CD4-positive, alpha-beta T cell (primary cell): ENCODE data around the gene CYP3A4. TPM values are rescaled to one million over a fixed set of nuclear protein-coding genes. Genes with fewer than 3 reads are reported as not detected.

ENCODE experiments used
- ATAC-seq: fragments of 200-7000 bp; cut with Tn5 transposase; one replicate; pipeline ENCODE4 v1.10.0; 2022; ENCODE audit warnings: mild to moderate bottlenecking; ENCODE audit not compliant: poor library complexity
- CTCF ChIA-PET: fragments of 350-600 bp; sonication (Branson Sonifier 250); formaldehyde crosslinking; loops from one replicate; lab custom pipeline; 2021; ENCODE audit warnings: antibody characterized with exemption, inconsistent platforms; lab: Charles Lee
- POLR2A ChIA-PET: fragments of 350-600 bp; sonication (Branson Sonifier 250); formaldehyde crosslinking; loops from one replicate; lab custom pipeline; 2021; ENCODE audit warnings: antibody characterized with exemption, inconsistent platforms; lab: Charles Lee
- DNase-seq, 14 experiments: peaks; one replicate each; pipeline ENCODE4 v3.0.0-alpha.2; 2013 to 2020; ENCODE audit warnings: mixed read lengths in 2 of 14
- H3K27ac ChIP-seq, 2 donors: one replicate each; pipeline versions ENCODE4 v1.5.1 to v1.7.0; 2013; ENCODE audit warnings: low read length in 2 of 2, low read depth in 1 of 2, mild to moderate bottlenecking in 1 of 2
- H3K27me3 ChIP-seq, 2 experiments: 1 replicate in 1 of 2; 2 replicates in 1 of 2; pipeline versions ENCODE4 v1.6.1 to v1.7.0; 2013; ENCODE audit warnings: low read length in 2 of 2, control low read depth in 1 of 2, mild to moderate bottlenecking in 1 of 2, moderate library complexity in 1 of 2; ENCODE audit not compliant: insufficient read depth in 2 of 2, control insufficient read depth in 1 of 2
- H3K36me3 ChIP-seq: one replicate; pipeline ENCODE4 v1.6.1; 2013; ENCODE audit warnings: low read length, control low read depth; ENCODE audit not compliant: insufficient read depth
- H3K4me1 ChIP-seq: one replicate; pipeline ENCODE4 v1.6.1; 2013; ENCODE audit warnings: low read length, control low read depth; ENCODE audit not compliant: insufficient read depth
- H3K4me3 ChIP-seq: one replicate; pipeline ENCODE4 v1.5.1; 2013; ENCODE audit warnings: mild to moderate bottlenecking, low read length, moderate library complexity
- H3K9me3 ChIP-seq, 2 experiments: 1 replicate in 1 of 2; 2 replicates in 1 of 2; pipeline versions ENCODE4 v1.6.1 to v1.7.0; 2013; ENCODE audit warnings: low read length in 2 of 2, mild to moderate bottlenecking in 2 of 2, control low read depth in 1 of 2, moderate library complexity in 1 of 2; ENCODE audit not compliant: control insufficient read depth in 1 of 2, insufficient read depth in 1 of 2
- H3K27ac Mint-ChIP-seq: one replicate; pipeline ENCODE4 v1.8.0; 2020; ENCODE audit warnings: mixed read lengths
- H3K27me3 Mint-ChIP-seq: one replicate; pipeline ENCODE4 v1.8.0; 2021; ENCODE audit warnings: mixed read lengths
- H3K36me3 Mint-ChIP-seq: one replicate; pipeline ENCODE4 v1.8.0; 2021; ENCODE audit warnings: low read depth, mixed read lengths
- H3K4me1 Mint-ChIP-seq: one replicate; pipeline ENCODE4 v1.8.0; 2021; ENCODE audit warnings: low read depth, mixed read lengths
- H3K4me3 Mint-ChIP-seq: one replicate; pipeline ENCODE4 v1.8.0; 2020; ENCODE audit warnings: mild to moderate bottlenecking, mixed read lengths
- H3K9me3 Mint-ChIP-seq: one replicate; pipeline ENCODE4 v1.8.0; 2020; ENCODE audit warnings: mixed read lengths
- intact Hi-C, 2 experiments: fragments of 100-400 bp; cut with DNase I in 1 of 2; cut with micrococcal nuclease in 1 of 2; formaldehyde crosslinking; loops; one replicate each; pipeline versions ENCODE4 v1.15.1 to v1.9.0; 2023 to 2025; cut with DNase I, micrococcal nuclease
- polyA plus RNA-seq, 2 donors: library from polyadenylated mRNA; unstranded; fragments of 120-200 nt; gene quantifications; one replicate each; pipeline ENCODE4 v1.2.1, GENCODE V29; 2013
- total RNA-seq, 174 experiments: library from RNA in 2 of 174; stranded (reverse) in 2 of 174; gene quantifications; one replicate each; pipeline ENCODE4 v1.2.3 and lab custom pipeline; 2021 to 2026
- TF ChIP-seq, protein P1 (sequence below): fragments of 200-600 bp; IDR thresholded peaks from one replicate; pipeline ENCODE4 v1.8.0; 2022; ENCODE audit warnings: antibody characterized with exemption, mild to moderate bottlenecking

CYP3A4 gene
- not detected for total RNA-seq
- polyA plus RNA-seq (2013, experiment 1 of 2): 0.18 TPM
- 0.20 TPM for polyA plus RNA-seq (2013, experiment 2 of 2)
- total RNA-seq (lab: John Stamatoyannopoulos, UW): 0 to 0.18 (median 0) reads per million in 172 experiments

GRCh38 chr7:99784007-99784406 lies at the start of gene CYP3A4:
Gene CYP3A4, minus strand, starts transcription at chr7:99784184. Its CDS starts 103 bp downstream, at chr7:99784081.
- ATAC-seq: no peak

GRCh38 chr7:99833289-99833877 lies 49.4 kb upstream of the CYP3A4 start:
- Histone ChIP-seq H3K4me3 (no peak overlapping the region), H3K27ac (no peak overlapping the region), H3K9me3 (no peaks in the 10 kb centered on the region), H3K4me1 (no peaks in the 10 kb centered on the region), H3K27me3 (no peaks in the 10 kb centered on the region), H3K36me3 (no peaks in the 10 kb centered on the region)
- TF ChIP-seq, protein P1, sequence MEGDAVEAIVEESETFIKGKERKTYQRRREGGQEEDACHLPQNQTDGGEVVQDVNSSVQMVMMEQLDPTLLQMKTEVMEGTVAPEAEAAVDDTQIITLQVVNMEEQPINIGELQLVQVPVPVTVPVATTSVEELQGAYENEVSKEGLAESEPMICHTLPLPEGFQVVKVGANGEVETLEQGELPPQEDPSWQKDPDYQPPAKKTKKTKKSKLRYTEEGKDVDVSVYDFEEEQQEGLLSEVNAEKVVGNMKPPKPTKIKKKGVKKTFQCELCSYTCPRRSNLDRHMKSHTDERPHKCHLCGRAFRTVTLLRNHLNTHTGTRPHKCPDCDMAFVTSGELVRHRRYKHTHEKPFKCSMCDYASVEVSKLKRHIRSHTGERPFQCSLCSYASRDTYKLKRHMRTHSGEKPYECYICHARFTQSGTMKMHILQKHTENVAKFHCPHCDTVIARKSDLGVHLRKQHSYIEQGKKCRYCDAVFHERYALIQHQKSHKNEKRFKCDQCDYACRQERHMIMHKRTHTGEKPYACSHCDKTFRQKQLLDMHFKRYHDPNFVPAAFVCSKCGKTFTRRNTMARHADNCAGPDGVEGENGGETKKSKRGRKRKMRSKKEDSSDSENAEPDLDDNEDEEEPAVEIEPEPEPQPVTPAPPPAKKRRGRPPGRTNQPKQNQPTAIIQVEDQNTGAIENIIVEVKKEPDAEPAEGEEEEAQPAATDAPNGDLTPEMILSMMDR: no peak
- ChIA-PET CTCF (no interaction called here), POLR2A (no interaction called here)
- DNase-seq (no peak), ATAC-seq (no peak)
- Mint-ChIP-seq H3K4me3 (no peak overlapping the region), H3K4me1 (peaks cover 8% of the 10 kb centered on the region), H3K36me3 (no peaks in the 10 kb centered on the region), H3K27ac (no peak overlapping the region), H3K27me3 (peaks cover 10% of the 10 kb centered on the region), H3K9me3 (no peaks in the 10 kb centered on the region)
- intact Hi-C loops: loop anchor here in 1 of 2 experiments (10.0 kb wide), 1 partner anchor 469 kb away; no protein-coding TSS in a partner anchor

More at GRCh38 chr7:99784007-99784406, at the start of gene CYP3A4:
- ChIA-PET CTCF (no interaction called here), POLR2A (no interaction called here)
- H3K4me3 ChIP-seq: no peak within 1 kb of the TSS
- H3K27ac Mint-ChIP-seq: no peak within 1 kb of the TSS
- DNase-seq: no peak
- peaks cover 28% of the 10 kb centered on the region for H3K27me3 Mint-ChIP-seq
- H3K4me1 ChIP-seq: no peaks in the 10 kb centered on the region
- intact Hi-C loops: no loop called here
- no peaks in the 10 kb centered on the region for H3K9me3 ChIP-seq
- peaks cover 7% of the 10 kb centered on the region for H3K4me1 Mint-ChIP-seq
- H3K27ac ChIP-seq: no peak within 1 kb of the TSS
- H3K4me3 Mint-ChIP-seq: no peak within 1 kb of the TSS
- H3K36me3 Mint-ChIP-seq: no peaks in the 10 kb centered on the region
- peaks cover 0 to 2% of the 10 kb centered on the region in 2 experiments for H3K27me3 ChIP-seq
- H3K9me3 Mint-ChIP-seq: no peaks in the 10 kb centered on the region
- TF ChIP-seq, protein P1: no peak
- H3K36me3 ChIP-seq: no peaks in the 10 kb centered on the region

DNA sequence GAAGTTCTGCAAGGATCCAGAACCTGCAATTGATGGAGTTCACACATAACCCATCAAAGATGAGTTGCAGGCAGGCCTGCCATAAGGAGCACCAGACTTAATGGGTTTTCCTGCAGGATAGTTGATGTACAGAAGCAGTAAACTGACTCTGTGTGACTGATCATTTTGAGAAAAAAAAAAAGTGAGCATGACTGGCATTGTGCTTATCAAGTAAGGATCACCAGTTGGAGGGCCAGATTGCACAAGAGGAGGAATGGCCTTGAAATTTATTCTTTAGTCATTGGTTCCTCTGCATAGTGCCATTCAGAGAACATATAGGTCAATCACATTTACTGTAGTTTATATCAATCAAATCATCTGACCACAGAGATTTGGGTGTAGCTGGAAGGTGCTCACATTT lies 47.6 kb upstream of the CYP3A4 start:
- CTCF ChIA-PET: no interaction called here
- DNase-seq (no peak), ATAC-seq (no peak)
- no peaks in the 10 kb centered on the region for H3K9me3 ChIP-seq
- intact Hi-C loops: loop anchor here in 1 of 2 experiments (10.0 kb wide), 1 partner anchor 467 kb away; no protein-coding TSS in a partner anchor
- no peaks in the 10 kb centered on the region for H3K36me3 ChIP-seq
- no peaks in the 10 kb centered on the region for H3K4me1 ChIP-seq
- no peaks in the 10 kb centered on the region for H3K27me3 ChIP-seq
- Mint-ChIP-seq H3K9me3 (no peaks in the 10 kb centered on the region), H3K27ac (no peak overlapping the region), H3K36me3 (no peaks in the 10 kb centered on the region), H3K27me3 (peaks cover 10% of the 10 kb centered on the region), H3K4me3 (no peak overlapping the region), H3K4me1 (no peaks in the 10 kb centered on the region)
- no peak overlapping the region for H3K4me3 ChIP-seq
- POLR2A ChIA-PET: no interaction called here
- TF ChIP-seq, protein P1: no peak
- no peak overlapping the region for H3K27ac ChIP-seq
